ENCODE measurements around the gene ABCD3.

The ABCD3 gene

GRCh38 chr1:94529416-94529815, 111.2 kb downstream of the ABCD3 start:
- no peak for DNase-seq

- DNase-seq: no peak
These were observed 112.2 kb downstream of the ABCD3 start for GRCh38 chr1:94530373-94530878.

GRCh38 chr1:94531664-94532063, 113.5 kb downstream of the ABCD3 start:
- no peak for DNase-seq

GRCh38 chr1:94532077-94532476, 113.9 kb downstream of the ABCD3 start:
- no peak for DNase-seq

- no peak for DNase-seq
These were observed 116.9 kb downstream of the ABCD3 start for GRCh38 chr1:94535095-94535494.

- no peak for DNase-seq
These were observed 117.7 kb downstream of the ABCD3 start for GRCh38 chr1:94535879-94536278.

GRCh38 chr1:94537254-94537653, 119.1 kb downstream of the ABCD3 start:
- DNase-seq: no peak

- DNase-seq: no peak
These were observed 120.1 kb downstream of the ABCD3 start for GRCh38 chr1:94538243-94538827.

GRCh38 chr1:94539496-94539895, 121.3 kb downstream of the ABCD3 start:
- no peak for DNase-seq

- no peak for DNase-seq
These were observed 122.5 kb downstream of the ABCD3 start for GRCh38 chr1:94540440-94541245.

- DNase-seq: peak; percentile 63 to 65
These were observed 123.3 kb downstream of the ABCD3 start, which contains the start of gene F3 for GRCh38 chr1:94541246-94542087. TSS of gene F3 (minus strand) at chr1:94541759. CDS start at chr1:94541636, 123 bp downstream.

- no peak for DNase-seq
These were observed 124.1 kb downstream of the ABCD3 start for GRCh38 chr1:94542088-94542870.

GRCh38 chr1:94543001-94543400, 124.8 kb downstream of the ABCD3 start:
- DNase-seq: no peak

- no peak for DNase-seq
These were observed 125.9 kb downstream of the ABCD3 start for GRCh38 chr1:94543893-94544635.

- no peak for DNase-seq
These were observed 126.7 kb downstream of the ABCD3 start for GRCh38 chr1:94544706-94545490.

GRCh38 chr1:94549706-94550105, 131.5 kb downstream of the ABCD3 start:
- DNase-seq: no peak

- DNase-seq: no peak
These were observed 132.2 kb downstream of the ABCD3 start for GRCh38 chr1:94550396-94550795.

GRCh38 chr1:94550800-94551241, 132.6 kb downstream of the ABCD3 start:
- DNase-seq: no peak

- DNase-seq: no peak
These were observed 133.3 kb downstream of the ABCD3 start for GRCh38 chr1:94551449-94551848.

GRCh38 chr1:94552071-94552586, 133.9 kb downstream of the ABCD3 start:
- no peak for DNase-seq

- no peak for DNase-seq
These were observed 135.1 kb downstream of the ABCD3 start for GRCh38 chr1:94553323-94553730.

Measured in stimulated activated CD4-positive, alpha-beta T cell treated with anti-CD3 and anti-CD28 coated beads, Interleukin-2, amount 100 ng/mL, for 48 hours (primary cell).